K562 (cell line): Measurements from ENCODE around the gene WDR35.

Experiments used
- ETS2 ChIP-seq: IDR thresholded peaks from 2 replicates; pipeline ENCODE4 v1.6.1; 2016; ENCODE audit warnings: borderline replicate concordance, missing genetic modification characterization, mild to moderate bottlenecking, moderate library complexity, missing compliant biosample characterization; ENCODE audit not compliant: poor library complexity, severe bottlenecking
- ETV5 ChIP-seq: sonication (generic); formaldehyde crosslinking; IDR thresholded peaks from 2 replicates; pipeline ENCODE4 v1.4.0; 2020; ENCODE audit warnings: low read depth, mild to moderate bottlenecking, missing genetic modification reagents
- FOXK2 ChIP-seq, 2 experiments: fragments of 450-650 bp; IDR thresholded peaks in 1 of 2; conservative IDR thresholded peaks in 1 of 2; 2 replicates each; pipeline ENCODE4 v1.6.1; 2016; ENCODE audit warnings: low read depth in 2 of 2, mild to moderate bottlenecking in 1 of 2
- MEF2A ChIP-seq: IDR thresholded peaks from 2 replicates; pipeline ENCODE4 v1.6.1; 2011; ENCODE audit warnings: low read depth, mild to moderate bottlenecking, low read length, moderate library complexity; ENCODE audit not compliant: control insufficient read depth
- MEF2D ChIP-seq: conservative IDR thresholded peaks from 2 replicates; pipeline ENCODE4 v1.6.1; 2016; ENCODE audit warnings: low read depth, missing genetic modification characterization, missing compliant biosample characterization
- MTA3 ChIP-seq: fragments of 450-650 bp; formaldehyde crosslinking; IDR thresholded peaks from 2 replicates; pipeline ENCODE4 v1.6.1; 2017; ENCODE audit warnings: mild to moderate bottlenecking, borderline replicate concordance
- POLR3A ChIP-seq: IDR thresholded peaks from 2 replicates; pipeline ENCODE4 v1.6.1; 2011; ENCODE audit warnings: borderline replicate concordance, mild to moderate bottlenecking, moderate library complexity; ENCODE audit not compliant: insufficient read length, insufficient read depth; ENCODE audit errors: extremely low read depth
- RBM34 ChIP-seq: fragments of 200-400 bp; formaldehyde crosslinking; IDR thresholded peaks from 2 replicates; pipeline ENCODE4 v1.6.1; 2018; ENCODE audit warnings: low read length, borderline replicate concordance; ENCODE audit not compliant: insufficient read depth
- SMAD3 ChIP-seq: fragments of 450-650 bp; formaldehyde crosslinking; conservative IDR thresholded peaks from 2 replicates; pipeline ENCODE4 v1.4.0; 2020; ENCODE audit warnings: mild to moderate bottlenecking
- TF ChIP-seq, protein P1 (sequence below), 3 experiments: IDR thresholded peaks in 2 of 3; conservative IDR thresholded peaks in 1 of 3; 2 replicates each; pipeline ENCODE4 v1.5.1; 2011 to 2012; ENCODE audit warnings: low read length in 3 of 3, mild to moderate bottlenecking in 3 of 3, control low read depth in 2 of 3, improper control_type of control experiment in 1 of 3, inconsistent platforms in 1 of 3, low read depth in 1 of 3, mixed read lengths in 1 of 3, moderate library complexity in 1 of 3; ENCODE audit not compliant: insufficient read depth in 2 of 3
- TF ChIP-seq, protein P2 (sequence below): sonication (generic); formaldehyde crosslinking; IDR thresholded peaks from 2 replicates; pipeline ENCODE4 v1.9.0; 2022; ENCODE audit warnings: mild to moderate bottlenecking, missing genetic modification reagents

DNA sequence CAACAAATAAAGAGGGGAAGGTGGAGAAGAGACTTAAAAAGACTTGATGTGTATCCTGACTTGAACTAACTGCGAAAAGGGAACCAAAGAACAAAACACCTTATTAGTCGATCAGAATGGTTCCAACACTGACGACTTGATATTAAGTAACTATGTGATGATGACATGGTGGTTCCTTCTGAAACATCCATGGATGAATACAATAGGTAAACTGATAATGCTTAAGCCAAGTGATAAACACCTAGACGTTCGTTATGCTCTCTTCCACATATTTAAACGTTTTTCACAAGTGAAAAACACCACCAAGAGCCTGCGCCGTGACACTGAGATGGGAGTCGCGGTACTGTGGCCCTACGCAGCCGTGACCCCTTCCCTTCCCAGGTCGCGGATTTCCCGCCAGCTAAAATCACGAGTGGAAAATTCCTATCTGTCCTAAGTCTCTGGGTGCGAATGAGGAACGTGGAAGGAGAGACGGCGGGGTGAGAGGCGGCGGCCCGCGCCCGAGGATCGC lies 88.9 kb downstream of the WDR35 start:
- TF ChIP-seq ETV5 (CRISPR knock-in tag), result no peak
- TF ChIP-seq MEF2A, result no peak
- TF ChIP-seq, protein P1, sequence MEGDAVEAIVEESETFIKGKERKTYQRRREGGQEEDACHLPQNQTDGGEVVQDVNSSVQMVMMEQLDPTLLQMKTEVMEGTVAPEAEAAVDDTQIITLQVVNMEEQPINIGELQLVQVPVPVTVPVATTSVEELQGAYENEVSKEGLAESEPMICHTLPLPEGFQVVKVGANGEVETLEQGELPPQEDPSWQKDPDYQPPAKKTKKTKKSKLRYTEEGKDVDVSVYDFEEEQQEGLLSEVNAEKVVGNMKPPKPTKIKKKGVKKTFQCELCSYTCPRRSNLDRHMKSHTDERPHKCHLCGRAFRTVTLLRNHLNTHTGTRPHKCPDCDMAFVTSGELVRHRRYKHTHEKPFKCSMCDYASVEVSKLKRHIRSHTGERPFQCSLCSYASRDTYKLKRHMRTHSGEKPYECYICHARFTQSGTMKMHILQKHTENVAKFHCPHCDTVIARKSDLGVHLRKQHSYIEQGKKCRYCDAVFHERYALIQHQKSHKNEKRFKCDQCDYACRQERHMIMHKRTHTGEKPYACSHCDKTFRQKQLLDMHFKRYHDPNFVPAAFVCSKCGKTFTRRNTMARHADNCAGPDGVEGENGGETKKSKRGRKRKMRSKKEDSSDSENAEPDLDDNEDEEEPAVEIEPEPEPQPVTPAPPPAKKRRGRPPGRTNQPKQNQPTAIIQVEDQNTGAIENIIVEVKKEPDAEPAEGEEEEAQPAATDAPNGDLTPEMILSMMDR (IDR thresholded peaks at IDR 0.05 in 2 of 3, conservative IDR thresholded peaks at IDR 0.05 in 1 of 3; ENCODE audit: insufficient read depth in 2 of 3, low read depth in 1 of 3, low read length in 3 of 3), result no peak
- no peak for TF ChIP-seq POLR3A
- TF ChIP-seq MTA3, result no peak
- TF ChIP-seq, protein P2, sequence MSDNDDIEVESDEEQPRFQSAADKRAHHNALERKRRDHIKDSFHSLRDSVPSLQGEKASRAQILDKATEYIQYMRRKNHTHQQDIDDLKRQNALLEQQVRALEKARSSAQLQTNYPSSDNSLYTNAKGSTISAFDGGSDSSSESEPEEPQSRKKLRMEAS, result no peak
- TF ChIP-seq SMAD3 (CRISPR knock-in tag), result no peak
- no peak for TF ChIP-seq ETS2
- TF ChIP-seq RBM34, result no peak
- TF ChIP-seq FOXK2 (conservative IDR thresholded peaks at IDR 0.05 in 1 of 2, IDR thresholded peaks at IDR 0.05 in 1 of 2; ENCODE audit: low read depth in 2 of 2), result no peak
- TF ChIP-seq MEF2D (tag), result no peak
